Measurements from ENCODE around the gene KLK7. TPM values are rescaled to one million over a fixed set of nuclear protein-coding genes. Genes with fewer than 3 reads are reported as not detected.

Gene KLK7
- total RNA-seq, 2 donors from 2014 or later, result not detected

DNA sequence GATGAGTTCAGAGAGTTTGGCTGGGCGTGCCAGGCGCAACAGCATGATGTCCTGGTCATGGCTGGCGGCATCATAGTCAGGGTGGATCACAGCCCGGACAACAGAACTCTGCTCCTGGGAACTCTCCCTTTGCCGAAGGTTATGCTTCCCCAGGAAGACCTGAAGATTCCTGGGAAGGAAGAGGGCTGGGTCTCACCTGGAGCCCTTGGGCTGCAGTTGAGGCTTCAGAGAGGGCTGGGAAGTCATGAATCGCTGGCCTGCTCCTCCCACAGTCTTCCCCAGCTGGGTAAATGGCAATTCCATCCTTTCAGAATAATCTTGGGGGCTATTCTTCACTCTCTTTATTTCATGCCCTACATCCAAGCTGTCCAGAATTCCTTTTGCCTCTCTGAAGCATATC, 20.3 kb downstream of the KLK7 start:
- no peak for ATAC-seq
- peaks cover 18% of the 10 kb centered on the region for H3K27me3 Mint-ChIP-seq
- no peak for DNase-seq
- H3K4me1 Mint-ChIP-seq, result no peaks in the 10 kb centered on the region
- H3K9me3 ChIP-seq (ENCODE audit: control insufficient read depth, low read length, poor library complexity, severe bottlenecking), result no peaks in the 10 kb centered on the region
- H3K27ac Mint-ChIP-seq, result no peak overlapping the region
- H3K36me3 Mint-ChIP-seq (ENCODE audit: low read depth), result peaks cover 3% of the 10 kb centered on the region
- no peak overlapping the region for H3K4me3 Mint-ChIP-seq

DNA sequence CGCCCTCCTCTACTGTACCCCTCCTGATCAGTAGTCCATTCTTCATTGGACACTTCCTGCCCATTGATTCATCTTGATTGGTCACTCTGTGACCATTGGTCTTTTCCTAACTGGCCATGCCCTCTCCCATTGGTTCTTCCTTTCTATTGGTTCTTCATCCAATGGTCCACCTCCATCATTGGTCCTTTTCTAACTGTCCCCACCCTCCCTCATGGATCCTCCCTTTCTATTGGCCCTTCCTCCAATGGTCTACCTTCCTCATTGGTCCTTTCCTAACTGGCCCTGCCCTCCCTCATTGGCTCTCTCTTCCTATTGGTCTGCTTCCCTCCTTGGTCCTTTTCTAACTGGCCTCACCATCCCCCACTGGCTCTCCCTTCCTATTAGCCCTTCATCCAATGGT, 21.5 kb downstream of the KLK7 start:
- ATAC-seq, result no peak
- Mint-ChIP-seq H3K27ac (no peak overlapping the region), H3K36me3 (ENCODE audit: low read depth) (peaks cover 3% of the 10 kb centered on the region), H3K4me1 (no peaks in the 10 kb centered on the region), H3K27me3 (peaks cover 14% of the 10 kb centered on the region), H3K4me3 (no peak overlapping the region)
- H3K9me3 ChIP-seq (ENCODE audit: control insufficient read depth, low read length, poor library complexity, severe bottlenecking), result no peaks in the 10 kb centered on the region
- DNase-seq, result no peak

DNA sequence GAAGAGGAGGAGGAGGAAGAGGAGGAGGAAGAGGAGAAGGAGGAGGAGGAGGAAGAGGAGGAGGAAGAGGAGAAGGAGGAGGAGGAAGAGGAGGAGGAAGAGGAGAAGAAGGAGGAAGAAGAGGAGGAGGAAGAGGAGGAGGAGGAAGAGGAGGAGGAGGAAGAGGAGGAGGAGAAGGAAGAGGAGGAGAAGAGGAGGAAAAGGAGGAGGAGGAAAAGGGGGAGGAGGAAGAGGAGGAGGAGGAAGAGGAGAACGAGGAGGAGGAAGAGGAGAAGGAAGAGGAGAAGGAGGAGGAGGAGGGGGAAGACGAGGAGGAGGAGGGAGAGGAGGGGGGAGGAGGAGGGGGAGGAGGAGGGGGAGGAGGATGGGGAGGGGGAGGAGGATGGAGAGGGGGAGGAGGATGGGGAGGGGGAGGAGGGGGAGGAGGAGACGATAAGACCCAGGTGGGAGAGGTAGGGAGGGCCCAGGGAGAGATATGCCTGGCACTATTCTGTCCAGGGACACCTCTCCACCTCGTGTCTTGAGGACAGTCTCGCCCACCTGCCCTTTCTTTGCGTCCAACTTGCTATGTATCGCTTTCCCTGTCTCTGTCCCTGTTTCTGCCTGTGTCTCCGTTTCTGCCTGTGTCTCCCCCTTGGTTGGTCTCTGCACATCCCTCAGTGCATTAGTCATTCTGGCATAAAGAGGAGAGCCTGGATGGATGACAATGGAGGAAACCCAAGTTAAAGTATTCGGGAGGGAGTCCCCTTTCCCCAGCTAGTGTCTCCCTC, 23.8 kb downstream of the KLK7 start:
- no peak overlapping the region for H3K4me3 Mint-ChIP-seq
- H3K9me3 ChIP-seq (ENCODE audit: control insufficient read depth, low read length, poor library complexity, severe bottlenecking), result no peaks in the 10 kb centered on the region
- H3K27ac Mint-ChIP-seq, result no peak overlapping the region
- DNase-seq (no peak), ATAC-seq (no peak)
- H3K4me1 Mint-ChIP-seq, result no peaks in the 10 kb centered on the region
- H3K27me3 Mint-ChIP-seq, result peaks cover 9% of the 10 kb centered on the region
- peaks cover 3% of the 10 kb centered on the region for H3K36me3 Mint-ChIP-seq (ENCODE audit: low read depth)

DNA sequence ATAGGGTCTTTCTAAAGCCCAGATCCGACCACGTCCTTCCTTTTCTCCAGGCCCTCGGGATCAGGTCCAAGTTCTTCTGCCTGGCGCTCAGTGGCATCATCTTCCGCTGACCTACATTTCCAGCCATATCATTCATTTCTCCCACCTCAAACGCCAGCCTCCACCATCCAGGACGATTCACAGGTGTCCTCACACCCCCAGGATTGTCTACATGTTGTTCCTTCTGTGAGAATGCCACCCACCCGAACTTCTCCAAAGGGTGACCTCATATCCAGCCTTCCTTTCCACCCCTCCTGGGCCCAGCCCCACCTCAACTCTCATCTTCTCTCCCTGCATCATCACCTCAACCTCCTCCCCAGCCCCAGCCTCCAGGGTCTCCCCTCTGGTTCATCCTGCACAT, 26.1 kb downstream of the KLK7 start:
- no peak for ATAC-seq
- no peak overlapping the region for H3K4me3 Mint-ChIP-seq
- peaks cover 7% of the 10 kb centered on the region for H3K4me1 Mint-ChIP-seq
- H3K27ac Mint-ChIP-seq, result no peak overlapping the region
- H3K27me3 Mint-ChIP-seq, result peaks cover 25% of the 10 kb centered on the region
- peaks cover 2% of the 10 kb centered on the region for H3K36me3 Mint-ChIP-seq (ENCODE audit: low read depth)
- DNase-seq, result no peak
- no peaks in the 10 kb centered on the region for H3K9me3 ChIP-seq (ENCODE audit: control insufficient read depth, low read length, poor library complexity, severe bottlenecking)

DNA sequence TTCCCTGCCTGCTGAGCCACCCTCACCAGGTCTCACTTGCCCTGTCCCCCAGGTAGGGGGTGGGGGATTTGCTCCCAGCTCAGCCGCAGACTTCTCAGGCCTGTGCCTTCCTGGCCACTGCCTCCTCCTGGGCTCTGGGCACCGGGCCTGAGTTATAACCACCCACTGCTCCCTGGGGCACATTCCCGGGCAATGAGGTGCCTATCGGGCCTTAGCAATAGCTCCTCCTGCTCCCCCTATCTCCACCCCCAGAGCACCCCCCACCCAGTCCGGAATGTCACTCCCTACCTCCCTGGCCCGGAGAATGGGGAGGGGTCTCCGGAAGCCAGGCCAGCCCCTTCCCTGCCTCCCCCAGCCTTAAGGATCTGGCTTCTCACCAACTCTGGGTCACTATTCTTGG, 30.8 kb downstream of the KLK7 start, which contains the start of gene KLK5:
Gene KLK5, minus strand, starts transcription at position 129 of the 400 bp plus-strand sequence. CDS start 381 bp downstream, outside the sequence.
- DNase-seq, result no peak
- peaks cover 7% of the 10 kb centered on the region for H3K4me1 Mint-ChIP-seq
- no peak within 1 kb of the TSS for H3K4me3 Mint-ChIP-seq
- H3K36me3 Mint-ChIP-seq (ENCODE audit: low read depth), result peaks cover 2% of the 10 kb centered on the region
- no peak for ATAC-seq
- H3K27ac Mint-ChIP-seq, result no peak within 1 kb of the TSS
- H3K27me3 Mint-ChIP-seq, result peaks cover 43% of the 10 kb centered on the region
- H3K9me3 ChIP-seq (ENCODE audit: control insufficient read depth, low read length, poor library complexity, severe bottlenecking), result no peaks in the 10 kb centered on the region

DNA sequence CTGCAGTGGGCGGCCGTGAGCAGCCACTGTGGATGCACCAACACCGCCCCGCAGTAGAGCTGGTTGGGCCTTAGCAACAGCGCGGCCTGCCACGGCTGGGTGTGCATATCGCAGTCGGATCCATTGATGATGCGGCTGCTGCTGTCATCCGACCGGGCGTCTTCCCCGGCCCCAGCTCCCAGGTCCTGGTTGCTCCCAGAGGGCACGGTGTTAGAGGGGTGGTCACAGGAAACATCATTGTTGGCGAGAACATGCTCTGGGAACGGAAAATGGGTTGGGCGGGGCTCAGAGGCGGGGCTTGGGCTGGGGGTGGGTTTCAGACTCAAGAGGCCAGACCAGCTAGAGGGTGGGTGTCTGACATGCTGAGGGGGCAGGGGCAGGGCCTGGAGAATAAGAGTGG, 33.9 kb downstream of the KLK7 start:
- no peaks in the 10 kb centered on the region for H3K9me3 ChIP-seq (ENCODE audit: control insufficient read depth, low read length, poor library complexity, severe bottlenecking)
- Mint-ChIP-seq H3K27me3 (peaks cover 41% of the 10 kb centered on the region), H3K4me1 (peaks cover 7% of the 10 kb centered on the region), H3K27ac (no peak overlapping the region), H3K36me3 (ENCODE audit: low read depth) (peaks cover 2% of the 10 kb centered on the region), H3K4me3 (no peak overlapping the region)
- ATAC-seq (no peak), DNase-seq (no peak)

DNA sequence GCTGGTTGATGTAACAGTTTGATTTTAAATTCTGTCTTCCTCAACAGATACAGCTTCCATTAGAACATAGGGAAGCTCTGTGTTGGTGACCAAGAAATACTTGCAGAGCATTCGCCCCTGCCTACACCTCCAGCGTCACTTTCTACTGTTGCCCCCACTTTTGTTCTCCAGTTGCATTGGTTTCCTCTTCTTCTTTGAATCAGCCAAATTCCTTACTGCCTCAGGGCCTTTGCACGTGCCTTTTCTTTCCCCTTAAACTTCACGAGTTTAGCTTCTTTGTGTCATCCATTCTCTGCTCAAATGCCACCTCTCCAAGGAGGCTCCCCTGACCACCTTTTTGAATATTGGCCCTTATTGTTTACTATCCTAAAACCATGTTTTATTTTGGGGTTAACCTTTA, 36.6 kb downstream of the KLK7 start:
- ATAC-seq (no peak), DNase-seq (no peak)
- no peak overlapping the region for H3K27ac Mint-ChIP-seq
- H3K4me1 Mint-ChIP-seq, result no peaks in the 10 kb centered on the region
- no peaks in the 10 kb centered on the region for H3K9me3 ChIP-seq (ENCODE audit: control insufficient read depth, low read length, poor library complexity, severe bottlenecking)
- H3K27me3 Mint-ChIP-seq, result peaks cover 36% of the 10 kb centered on the region
- no peak overlapping the region for H3K4me3 Mint-ChIP-seq
- H3K36me3 Mint-ChIP-seq (ENCODE audit: low read depth), result no peaks in the 10 kb centered on the region

DNA sequence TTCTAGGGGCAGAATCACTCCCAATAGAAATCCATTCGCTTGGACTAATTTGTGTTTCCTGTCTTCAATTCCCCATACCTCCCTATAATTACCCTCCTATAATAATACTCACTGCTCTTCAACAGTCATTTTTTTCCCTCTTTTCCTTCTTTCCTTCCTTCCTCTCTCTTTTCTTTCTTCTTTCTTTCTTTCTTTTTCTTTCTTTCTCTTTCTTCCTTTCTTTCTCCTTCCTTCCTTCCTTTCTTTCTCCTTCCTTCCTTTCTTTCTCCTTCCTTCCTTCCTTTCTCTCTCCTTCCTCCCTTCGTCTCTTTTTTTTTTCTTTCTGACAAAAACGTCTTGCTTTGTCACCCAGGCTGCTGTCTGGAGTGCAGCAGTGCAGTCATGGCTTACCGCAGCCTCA, 38.9 kb downstream of the KLK7 start:
- Mint-ChIP-seq H3K4me3 (no peak overlapping the region), H3K27me3 (peaks cover 31% of the 10 kb centered on the region), H3K36me3 (ENCODE audit: low read depth) (no peaks in the 10 kb centered on the region), H3K4me1 (no peaks in the 10 kb centered on the region), H3K27ac (no peak overlapping the region)
- DNase-seq (no peak), ATAC-seq (no peak)
- no peaks in the 10 kb centered on the region for H3K9me3 ChIP-seq (ENCODE audit: control insufficient read depth, low read length, poor library complexity, severe bottlenecking)

DNA sequence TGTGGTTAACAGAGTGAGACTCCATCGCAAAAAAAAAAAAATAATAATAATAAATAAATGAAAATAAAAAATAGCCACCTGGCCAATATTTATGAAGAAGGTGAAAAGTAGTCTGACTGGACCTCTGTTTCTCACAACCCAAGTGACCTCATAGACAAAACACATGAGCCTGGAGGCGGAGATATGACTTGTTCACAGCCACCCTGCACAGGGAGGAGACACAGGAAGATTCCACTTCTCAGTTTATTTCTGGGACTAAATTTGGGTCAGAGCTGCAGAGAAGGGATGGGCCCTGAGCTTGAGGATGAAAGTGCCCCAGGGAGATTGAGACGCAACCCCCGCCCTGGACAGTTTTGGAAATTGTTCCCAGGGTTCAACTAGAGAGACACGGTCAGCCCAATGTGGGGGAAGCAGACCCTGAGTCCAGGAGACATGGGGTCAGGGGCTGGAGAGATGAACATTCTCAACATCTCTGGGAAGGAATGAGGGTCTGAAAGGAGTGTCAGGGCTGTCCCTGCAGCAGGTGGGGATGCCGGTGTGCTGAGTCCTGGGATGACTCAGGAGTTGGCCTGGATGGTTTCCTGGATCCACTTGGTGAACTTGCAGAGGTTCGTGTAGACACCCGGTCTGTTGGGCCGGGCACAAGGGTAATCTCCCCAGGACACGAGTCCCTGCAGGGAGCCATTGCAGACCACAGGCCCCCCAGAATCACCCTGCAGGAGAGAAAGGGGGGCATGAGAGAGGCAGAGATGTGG, 40.5 kb downstream of the KLK7 start:
- DNase-seq (no peak), ATAC-seq (no peak)
- Mint-ChIP-seq H3K27me3 (peaks cover 26% of the 10 kb centered on the region), H3K27ac (no peak overlapping the region), H3K4me1 (no peaks in the 10 kb centered on the region), H3K36me3 (ENCODE audit: low read depth) (no peaks in the 10 kb centered on the region), H3K4me3 (no peak overlapping the region)
- H3K9me3 ChIP-seq (ENCODE audit: control insufficient read depth, low read length, poor library complexity, severe bottlenecking), result no peaks in the 10 kb centered on the region

DNA sequence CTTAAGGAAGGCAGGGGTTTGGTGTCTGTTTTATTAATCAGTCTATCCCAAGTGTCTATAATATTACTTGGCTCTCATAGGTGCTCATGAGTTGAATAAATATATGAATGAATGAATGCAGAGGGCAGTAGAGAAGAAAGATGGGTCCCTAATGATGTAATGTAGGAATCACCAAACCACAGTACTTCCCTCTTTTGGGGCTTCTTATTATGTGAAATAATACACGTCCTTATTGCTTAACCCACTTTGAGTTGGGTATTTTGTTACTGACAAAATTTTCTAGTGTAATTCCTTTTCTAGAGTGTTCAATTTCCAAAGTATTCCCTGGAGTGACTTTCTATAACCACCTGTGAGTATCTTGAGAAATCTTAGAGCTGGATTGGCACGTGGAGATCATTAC, 44.1 kb downstream of the KLK7 start:
- DNase-seq (no peak), ATAC-seq (no peak)
- no peak overlapping the region for H3K27ac Mint-ChIP-seq
- no peaks in the 10 kb centered on the region for H3K4me1 Mint-ChIP-seq
- H3K9me3 ChIP-seq (ENCODE audit: control insufficient read depth, low read length, poor library complexity, severe bottlenecking), result no peaks in the 10 kb centered on the region
- no peaks in the 10 kb centered on the region for H3K36me3 Mint-ChIP-seq (ENCODE audit: low read depth)
- no peak overlapping the region for H3K4me3 Mint-ChIP-seq
- peaks cover 35% of the 10 kb centered on the region for H3K27me3 Mint-ChIP-seq

DNA sequence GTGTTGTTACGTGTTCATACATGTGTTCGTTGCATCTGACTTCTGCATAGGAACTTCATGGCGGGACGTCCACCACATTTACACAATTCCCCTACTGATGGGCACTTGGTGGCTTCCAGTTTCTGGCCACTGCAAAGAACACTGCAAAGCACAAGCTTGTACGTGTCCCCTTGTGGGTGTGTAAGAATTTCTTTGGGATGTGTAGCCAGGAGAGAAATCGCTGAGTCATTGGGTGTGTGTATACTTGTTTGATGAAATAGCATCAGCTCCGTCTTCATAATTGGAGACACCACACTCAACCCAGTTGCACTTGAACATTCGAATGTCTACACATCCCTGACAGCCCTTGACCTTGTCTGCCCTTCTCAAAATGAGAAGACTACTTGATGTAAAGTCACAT, 50.1 kb downstream of the KLK7 start:
- Mint-ChIP-seq H3K4me3 (no peak overlapping the region), H3K27ac (no peak overlapping the region), H3K27me3 (peaks cover 53% of the 10 kb centered on the region), H3K36me3 (ENCODE audit: low read depth) (peaks cover 2% of the 10 kb centered on the region), H3K4me1 (peaks cover 10% of the 10 kb centered on the region)
- DNase-seq (no peak), ATAC-seq (no peak)
- no peaks in the 10 kb centered on the region for H3K9me3 ChIP-seq (ENCODE audit: control insufficient read depth, low read length, poor library complexity, severe bottlenecking)

DNA sequence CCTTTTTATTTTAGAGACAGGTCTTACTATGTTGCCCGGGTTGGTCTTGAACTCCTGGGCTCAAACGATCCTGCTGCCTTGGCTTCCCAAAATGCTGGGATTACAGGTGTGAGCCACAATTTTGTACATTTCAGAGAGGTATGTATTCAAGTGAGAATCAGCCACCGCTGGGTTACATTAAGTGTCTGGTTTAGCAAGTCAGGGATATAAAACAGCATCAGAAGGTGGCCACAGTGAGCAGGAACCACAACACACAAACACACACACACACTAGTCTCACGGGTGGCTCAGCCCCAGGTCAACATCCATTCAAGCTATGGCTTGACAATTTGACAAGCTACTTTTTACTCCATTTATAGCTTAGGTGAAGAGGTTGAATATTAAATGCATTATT, 51.0 kb downstream of the KLK7 start:
- no peak overlapping the region for H3K27ac Mint-ChIP-seq
- H3K4me1 Mint-ChIP-seq, result peaks cover 10% of the 10 kb centered on the region
- H3K36me3 Mint-ChIP-seq (ENCODE audit: low read depth), result peaks cover 2% of the 10 kb centered on the region
- H3K4me3 Mint-ChIP-seq, result no peak overlapping the region
- DNase-seq (no peak), ATAC-seq (no peak)
- H3K27me3 Mint-ChIP-seq, result peaks cover 59% of the 10 kb centered on the region
- no peaks in the 10 kb centered on the region for H3K9me3 ChIP-seq (ENCODE audit: control insufficient read depth, low read length, poor library complexity, severe bottlenecking)

DNA sequence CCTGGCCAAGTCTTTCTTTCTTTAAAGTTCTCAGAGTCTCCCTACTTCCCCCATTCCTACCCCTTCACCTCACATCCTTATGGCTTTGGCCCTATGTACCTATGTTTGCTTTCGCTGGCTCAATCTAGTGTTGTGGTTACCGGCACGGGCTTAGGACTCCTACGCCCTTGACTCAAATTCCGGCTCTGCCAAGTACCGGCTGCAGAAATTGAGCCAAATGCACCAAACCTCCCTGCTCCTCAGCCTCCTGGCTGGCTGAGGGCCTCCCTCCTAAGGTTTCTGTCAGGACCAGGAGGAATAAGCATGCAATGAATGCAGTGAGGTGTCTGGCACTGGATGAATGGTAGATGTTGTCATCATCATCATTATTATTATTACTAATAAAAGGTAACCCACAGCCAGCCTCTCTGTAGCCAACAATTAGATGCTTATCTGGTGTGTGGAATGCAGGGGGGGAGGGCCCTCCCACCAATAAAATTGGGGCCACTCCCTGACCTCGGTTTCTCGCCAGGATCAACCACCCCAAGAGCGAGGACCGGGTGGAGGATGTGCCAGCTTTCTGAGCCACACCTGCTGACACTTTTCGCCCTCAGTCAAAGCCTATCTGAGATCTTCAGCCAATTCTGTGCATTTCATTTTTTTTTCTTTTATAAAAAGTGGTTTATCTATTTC, 51.6 kb downstream of the KLK7 start:
- DNase-seq (no peak), ATAC-seq (no peak)
- no peaks in the 10 kb centered on the region for H3K9me3 ChIP-seq (ENCODE audit: control insufficient read depth, low read length, poor library complexity, severe bottlenecking)
- Mint-ChIP-seq H3K4me1 (peaks cover 10% of the 10 kb centered on the region), H3K27me3 (peaks cover 64% of the 10 kb centered on the region), H3K4me3 (no peak overlapping the region), H3K27ac (no peak overlapping the region), H3K36me3 (ENCODE audit: low read depth) (peaks cover 2% of the 10 kb centered on the region)

Measured in T-helper 17 cell (primary cell).